ENCODE measurements around the gene CPS1. TPM values are rescaled to one million over a fixed set of nuclear protein-coding genes. Genes with fewer than 3 reads are reported as not detected.

CPS1 gene
- total RNA-seq, result 2.9 TPM
- long read RNA-seq, partial matches to known transcripts, result 2 of 2 reads
- long read RNA-seq, other reads (novel, unspliced or antisense), result 0 of 2 reads

GRCh38 chr2:210556329-210556980, at the start of gene CPS1:
Gene CPS1, plus strand, starts transcription at chr2:210556599. Its CDS starts 135 bp downstream, at chr2:210556734.
- intact Hi-C loops (cut with DNase I), result no loop called here
- DNase-seq (ENCODE audit: low spot score), result no peak

DNA sequence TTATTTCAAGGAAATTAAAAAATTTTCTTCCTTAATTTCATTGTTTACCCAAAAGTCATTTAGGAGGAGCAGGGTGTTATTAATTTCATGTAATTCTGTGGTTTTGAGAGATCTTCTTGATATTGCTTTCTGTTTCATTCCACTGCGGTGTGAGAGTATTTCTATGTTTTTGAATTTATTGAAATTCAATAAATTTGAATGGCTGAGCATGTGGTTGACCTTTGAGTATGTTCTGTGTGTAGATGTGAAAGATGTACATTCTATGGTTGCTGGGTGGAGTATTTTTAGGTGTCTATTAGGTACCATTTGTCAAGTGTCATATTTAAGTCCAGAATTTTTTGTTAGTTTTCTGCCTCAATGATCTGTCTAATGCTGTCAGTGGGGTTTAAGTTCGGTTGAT, 40.5 kb upstream of the CPS1 start:
- intact Hi-C loops (cut with DNase I), result no loop called here

GRCh38 chr2:210517264-210517663, 39.1 kb upstream of the CPS1 start:
- DNase-seq (ENCODE audit: low spot score), result no peak
- intact Hi-C loops (cut with DNase I), result no loop called here

More for the DNA sequence above, 40.5 kb upstream of the CPS1 start:
- no peak for DNase-seq (ENCODE audit: low spot score)

- intact Hi-C loops (cut with DNase I), result no loop called here
- no peak for DNase-seq (ENCODE audit: low spot score)
Measured at GRCh38 chr2:210519594-210519993, 36.8 kb upstream of the CPS1 start.

DNA sequence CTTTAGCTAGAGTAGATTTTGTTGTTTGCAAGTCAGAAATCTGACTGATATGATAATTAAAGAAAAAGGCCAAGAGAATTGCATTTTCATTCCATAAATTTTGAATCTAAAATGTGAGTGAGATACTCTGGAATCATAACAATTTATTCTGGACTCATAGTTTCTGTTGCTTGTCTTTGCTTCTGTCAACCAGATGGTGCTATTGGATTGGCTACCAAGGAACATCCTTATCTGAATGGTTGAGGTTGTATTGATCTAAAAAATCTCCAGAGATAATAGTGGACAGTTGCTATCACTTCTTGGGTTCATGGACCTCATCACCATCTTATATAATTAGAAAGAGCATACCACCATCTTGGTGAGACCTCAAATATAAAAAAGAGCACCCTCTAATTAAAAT, 34.0 kb upstream of the CPS1 start:
- no peak for DNase-seq (ENCODE audit: low spot score)
- intact Hi-C loops (cut with DNase I), result no loop called here

GRCh38 chr2:210523650-210524289, 32.6 kb upstream of the CPS1 start:
- no peak for DNase-seq (ENCODE audit: low spot score)
- intact Hi-C loops (cut with DNase I), result no loop called here

DNA sequence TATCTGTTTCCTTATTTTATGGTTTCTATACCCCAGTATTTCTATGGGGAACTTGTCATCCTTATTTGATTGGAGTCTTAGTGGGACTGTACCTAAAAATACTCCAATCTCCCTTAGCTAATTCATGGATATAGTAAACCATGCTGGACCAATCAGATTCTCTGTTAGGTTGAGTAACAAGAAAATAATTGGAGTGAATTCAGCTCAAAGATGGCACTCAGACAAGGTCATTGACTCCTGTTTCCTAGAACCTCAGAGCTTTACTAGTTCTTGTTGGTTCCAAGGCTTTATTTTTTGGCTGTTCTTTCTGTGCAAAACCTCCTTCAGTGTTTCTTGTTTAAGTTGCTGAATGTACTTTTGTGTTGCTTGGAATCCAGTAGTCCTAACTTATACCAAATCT, 31.9 kb upstream of the CPS1 start:
- no peak for DNase-seq (ENCODE audit: low spot score)
- intact Hi-C loops (cut with DNase I), result no loop called here

- intact Hi-C loops (cut with DNase I), result no loop called here
- DNase-seq (ENCODE audit: low spot score), result no peak
Measured at GRCh38 chr2:210527286-210527685, 29.1 kb upstream of the CPS1 start.

GRCh38 chr2:210528716-210529115, 27.7 kb upstream of the CPS1 start:
- intact Hi-C loops (cut with DNase I), result no loop called here
- no peak for DNase-seq (ENCODE audit: low spot score)

- no peak for DNase-seq (ENCODE audit: low spot score)
- intact Hi-C loops (cut with DNase I), result no loop called here
Measured at GRCh38 chr2:210531050-210531449, 25.3 kb upstream of the CPS1 start.

DNA sequence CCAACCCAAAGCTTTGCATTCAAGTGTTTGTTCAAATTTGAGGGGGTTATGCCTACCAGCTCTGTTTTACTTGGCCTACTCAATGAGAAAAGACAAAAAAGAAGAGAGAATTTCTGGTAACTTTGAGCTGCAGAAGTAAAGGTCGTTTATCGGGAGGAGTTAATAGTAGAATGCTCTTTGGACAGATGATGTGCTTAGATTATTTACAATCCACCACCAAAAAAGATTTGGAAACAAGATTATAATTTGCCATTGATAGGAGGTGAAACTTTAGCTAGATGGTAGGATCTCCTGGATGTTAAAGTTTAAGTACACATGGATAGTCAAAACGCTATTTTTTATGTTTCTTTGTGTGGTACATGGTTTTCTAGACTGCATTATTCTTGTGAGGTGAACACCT, 24.9 kb upstream of the CPS1 start:
- no peak for DNase-seq (ENCODE audit: low spot score)
- intact Hi-C loops (cut with DNase I), result no loop called here

DNA sequence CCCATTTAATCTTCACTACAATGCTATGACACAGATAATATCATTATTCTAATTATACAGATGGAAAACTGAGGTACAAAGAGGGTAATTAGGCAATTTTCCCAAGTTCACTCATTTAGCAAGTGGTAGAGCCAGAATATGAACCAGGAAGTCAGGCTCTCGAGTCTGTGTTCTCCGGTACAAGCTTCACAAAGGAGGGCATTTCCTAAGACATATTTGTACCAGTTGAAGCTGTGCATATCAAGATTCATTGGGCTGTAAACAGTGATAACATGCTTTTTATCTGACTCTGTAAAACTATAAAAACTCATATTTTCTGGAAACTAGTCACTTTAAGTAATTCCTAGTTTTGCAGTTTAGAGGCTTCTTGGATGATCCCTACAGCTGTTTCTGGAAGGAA, 23.0 kb upstream of the CPS1 start:
- DNase-seq (ENCODE audit: low spot score), result no peak
- intact Hi-C loops (cut with DNase I), result no loop called here

DNA sequence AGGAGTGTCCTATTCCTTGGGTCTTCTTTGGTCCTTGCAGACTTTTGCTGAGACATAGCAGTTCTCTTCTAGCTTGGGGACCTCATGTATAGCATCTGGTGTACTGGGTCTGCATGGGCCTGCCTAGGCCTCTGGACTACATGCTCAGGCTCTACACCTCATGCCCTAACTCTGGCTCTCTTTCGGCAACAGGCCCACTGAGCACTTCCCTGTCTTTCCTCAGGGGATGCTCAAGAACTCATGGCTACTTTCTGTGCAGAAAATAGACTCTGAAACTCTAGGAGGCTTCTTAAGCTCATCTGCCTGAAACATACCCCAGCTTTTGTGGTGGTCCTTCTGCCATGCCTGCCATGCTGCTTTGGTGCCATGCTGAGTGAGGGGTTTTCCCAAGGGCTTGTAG, 21.5 kb upstream of the CPS1 start:
- intact Hi-C loops (cut with DNase I), result no loop called here
- DNase-seq (ENCODE audit: low spot score), result no peak

DNA sequence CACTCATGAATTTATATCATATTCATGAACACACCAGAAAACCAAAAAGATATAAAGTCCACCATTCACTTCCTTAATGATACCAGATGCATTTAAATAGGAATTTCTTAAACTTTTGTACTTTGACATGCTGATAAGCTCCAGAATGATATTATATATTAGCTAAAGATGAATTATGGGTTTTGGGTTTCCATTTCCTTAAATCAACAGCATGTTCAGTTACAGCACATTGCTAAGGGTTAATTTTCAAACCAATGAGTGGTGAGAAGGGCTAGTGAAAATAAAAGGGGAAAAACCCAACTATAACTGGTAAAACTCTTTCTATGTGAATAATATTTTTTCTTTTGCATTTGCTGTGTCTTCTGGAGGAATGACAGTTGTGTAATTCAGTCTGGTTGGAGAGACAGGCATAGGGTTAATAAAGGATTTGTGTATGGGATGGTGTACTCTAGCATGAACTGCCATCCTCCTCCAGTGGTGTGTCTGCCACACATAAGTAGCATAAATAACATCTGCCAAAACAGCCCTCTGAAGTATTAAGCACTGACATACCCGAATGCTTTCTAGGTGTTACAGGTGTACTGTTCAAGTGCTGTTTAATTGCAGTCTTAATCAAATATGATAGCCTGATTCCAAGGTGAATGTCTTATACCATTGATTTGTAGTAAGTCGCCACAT, 19.3 kb upstream of the CPS1 start:
- no peak for DNase-seq (ENCODE audit: low spot score)
- intact Hi-C loops (cut with DNase I), result no loop called here

GRCh38 chr2:210539035-210539434, 17.4 kb upstream of the CPS1 start:
- intact Hi-C loops (cut with DNase I), result no loop called here

GRCh38 chr2:210539578-210540416, 16.6 kb upstream of the CPS1 start:
- intact Hi-C loops (cut with DNase I), result no loop called here
- DNase-seq (ENCODE audit: low spot score), result no peak

More at GRCh38 chr2:210539035-210539434, 17.4 kb upstream of the CPS1 start:
- DNase-seq (ENCODE audit: low spot score), result no peak

DNA sequence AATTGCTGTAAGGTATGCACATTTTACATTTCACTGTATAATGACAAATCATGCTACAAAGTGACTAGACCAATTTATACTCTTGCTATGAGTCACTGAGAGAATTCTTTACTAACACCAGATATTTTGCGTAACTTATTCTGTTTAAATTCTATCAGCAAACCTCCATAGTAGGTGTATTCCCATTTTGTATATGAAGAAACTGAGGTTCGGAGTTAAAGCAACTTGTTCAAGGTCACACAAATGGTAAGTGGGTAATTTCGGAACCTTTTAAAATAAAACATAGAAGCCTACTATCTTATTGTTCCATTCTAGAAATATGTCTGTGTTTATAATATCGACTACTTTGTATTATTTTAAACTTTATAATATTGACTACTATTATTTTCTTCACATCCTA, 15.9 kb upstream of the CPS1 start:
- intact Hi-C loops (cut with DNase I), result no loop called here
- no peak for DNase-seq (ENCODE audit: low spot score)

DNA sequence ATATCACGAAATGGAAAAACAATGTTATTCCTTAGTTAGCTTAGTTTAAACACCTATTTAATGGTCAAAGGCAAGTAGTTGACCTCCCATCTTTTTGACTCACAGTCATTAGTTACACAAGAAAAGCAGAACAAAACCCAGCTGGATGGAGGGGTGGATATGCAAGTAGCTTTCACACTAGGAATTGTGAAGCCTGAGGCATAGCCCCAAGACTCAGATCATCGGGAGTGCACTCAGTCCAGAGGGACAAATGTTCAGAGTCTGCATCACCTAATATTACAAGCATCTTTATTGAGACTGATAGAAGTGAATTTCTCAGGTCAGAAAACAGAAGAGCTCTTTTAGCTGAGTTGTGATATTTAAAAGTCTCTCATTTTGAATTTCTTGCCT, 15.5 kb upstream of the CPS1 start:
- intact Hi-C loops (cut with DNase I), result no loop called here
- DNase-seq (ENCODE audit: low spot score), result no peak

GRCh38 chr2:210541290-210541902, 15.0 kb upstream of the CPS1 start:
- intact Hi-C loops (cut with DNase I), result no loop called here
- no peak for DNase-seq (ENCODE audit: low spot score)

Measured in cardiac septum (tissue), 1 donor.